ENCODE data around the gene OSBPL8.

OSBPL8 gene

DNA sequence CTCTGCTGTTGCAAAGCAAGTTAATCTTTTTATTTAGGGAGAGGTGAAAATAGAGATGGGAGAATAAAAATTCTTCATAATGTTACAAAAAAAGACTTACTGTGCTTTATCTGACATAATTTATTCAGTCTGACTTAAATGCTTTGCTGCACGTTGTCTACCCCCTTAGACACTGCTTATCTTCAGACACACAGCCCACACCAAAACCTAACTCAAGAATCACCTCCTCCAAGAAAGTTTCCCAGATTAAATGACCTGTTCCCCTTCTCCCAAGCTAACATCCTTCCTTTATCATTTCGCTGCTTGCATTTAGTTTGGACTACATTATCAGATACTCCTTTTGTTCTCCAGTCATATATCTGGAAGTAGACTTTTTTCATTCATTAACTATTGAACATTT, 3.8 kb downstream of the OSBPL8 start:
- H3K4me3 ChIP-seq (ENCODE audit: low read depth, low read length) = no peak overlapping the region
- TF ChIP-seq CTCF (IDR thresholded peaks at IDR 0.05; ENCODE audit: low read depth, low read length) = no peak

GRCh38 chr12:76555231-76555767, 4.3 kb downstream of the OSBPL8 start:
- no peak for TF ChIP-seq CTCF (IDR thresholded peaks at IDR 0.05; ENCODE audit: low read depth, low read length)
- H3K4me3 ChIP-seq (ENCODE audit: low read depth, low read length) = no peak overlapping the region

DNA sequence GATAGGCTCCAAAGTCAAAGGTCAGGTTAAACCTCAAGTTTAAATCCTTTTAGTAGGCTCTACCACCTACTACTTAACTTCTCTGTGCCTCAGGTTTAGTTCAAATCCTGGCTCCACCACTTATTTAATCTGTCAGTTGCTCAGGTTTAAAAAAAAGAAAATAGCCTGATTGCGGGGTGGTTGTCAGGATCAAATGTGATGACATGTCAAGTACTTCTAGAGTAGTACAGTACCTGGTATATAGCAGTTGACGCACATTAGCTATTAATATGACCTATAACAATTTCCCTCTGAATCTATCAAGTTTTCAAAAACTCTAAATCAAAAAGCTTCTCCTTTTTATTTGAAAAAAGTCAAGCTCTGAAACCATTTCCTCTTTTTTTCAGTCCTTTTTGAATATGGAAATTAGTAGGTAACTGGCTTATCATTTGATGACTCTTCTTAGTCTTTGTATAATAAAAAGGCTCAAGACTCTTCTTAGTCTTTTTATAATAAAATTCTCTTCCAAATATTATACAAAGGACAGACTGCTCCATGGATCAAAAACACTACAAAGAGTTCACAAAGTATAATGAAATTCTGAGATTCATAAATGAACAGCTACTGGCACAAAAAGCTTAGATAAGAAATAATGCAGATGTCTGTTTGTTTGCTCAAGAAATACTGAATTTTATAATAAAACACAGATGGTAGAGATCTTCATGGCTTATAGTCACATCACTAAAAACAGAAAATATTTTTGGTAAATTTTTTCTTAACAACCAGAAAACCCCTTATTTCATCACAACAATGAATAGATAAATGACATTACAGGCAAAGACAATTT, 5.0 kb downstream of the OSBPL8 start:
- no peak for TF ChIP-seq CTCF (IDR thresholded peaks at IDR 0.05; ENCODE audit: low read depth, low read length)
- no peak overlapping the region for H3K4me3 ChIP-seq (ENCODE audit: low read depth, low read length)

- no peak overlapping the region for H3K4me3 ChIP-seq (ENCODE audit: low read depth, low read length)
- TF ChIP-seq CTCF (IDR thresholded peaks at IDR 0.05; ENCODE audit: low read depth, low read length) = no peak
Measured at GRCh38 chr12:76552343-76552938, 7.1 kb downstream of the OSBPL8 start.

DNA sequence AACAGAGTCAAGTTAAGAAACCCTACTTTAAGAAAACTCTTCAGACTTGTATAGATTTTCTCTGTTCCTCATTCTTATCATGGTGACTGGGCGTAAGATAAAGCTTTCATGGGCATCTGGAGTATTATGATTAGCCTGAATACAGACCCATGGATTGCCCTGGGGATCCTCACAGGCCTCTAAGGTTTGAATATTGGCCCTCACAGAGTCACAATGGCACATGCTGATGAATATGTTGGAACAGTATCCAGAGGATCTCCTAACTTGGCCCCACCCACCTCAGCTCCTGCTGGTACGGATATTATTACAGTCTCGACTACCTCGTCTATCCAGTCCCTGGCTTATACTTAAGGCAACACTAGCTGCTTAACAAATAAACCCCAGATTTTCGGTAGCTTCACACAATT, 8.1 kb downstream of the OSBPL8 start:
- no peak for TF ChIP-seq CTCF (IDR thresholded peaks at IDR 0.05; ENCODE audit: low read depth, low read length)
- no peak overlapping the region for H3K4me3 ChIP-seq (ENCODE audit: low read depth, low read length)

GRCh38 chr12:76549131-76549530, 10.4 kb downstream of the OSBPL8 start:
- H3K4me3 ChIP-seq (ENCODE audit: low read depth, low read length) = no peak overlapping the region
- TF ChIP-seq CTCF (IDR thresholded peaks at IDR 0.05; ENCODE audit: low read depth, low read length) = no peak

- no peak overlapping the region for H3K4me3 ChIP-seq (ENCODE audit: low read depth, low read length)
- no peak for TF ChIP-seq CTCF (IDR thresholded peaks at IDR 0.05; ENCODE audit: low read depth, low read length)
Measured at GRCh38 chr12:76548222-76548837, 11.2 kb downstream of the OSBPL8 start.
